Nucleus accumbens (tissue), 56 donors: ENCODE results near the gene TBC1D1.

Experiments
- DNase-seq, 56 donors: peaks; one replicate each; lab custom pipeline; 2025; lab: John Stamatoyannopoulos, UW

The TBC1D1 gene

GRCh38 chr4:38113132-38113531 lies 222.2 kb downstream of the TBC1D1 start:
- no peak for DNase-seq

- DNase-seq: no peak
Observed at GRCh38 chr4:38113551-38113950, 222.7 kb downstream of the TBC1D1 start.

GRCh38 chr4:38114386-38115150 lies 223.7 kb downstream of the TBC1D1 start:
- peak in 1 of 56 donors; percentile 7 for DNase-seq

- DNase-seq: no peak
Observed at GRCh38 chr4:38115601-38116000, 224.7 kb downstream of the TBC1D1 start.

GRCh38 chr4:38117591-38117990 lies 226.7 kb downstream of the TBC1D1 start:
- peak in 2 of 56 donors; percentile 15 for DNase-seq

GRCh38 chr4:38119668-38120385 lies 228.9 kb downstream of the TBC1D1 start:
- no peak for DNase-seq

- DNase-seq: no peak
Observed at GRCh38 chr4:38120772-38121171, 229.9 kb downstream of the TBC1D1 start.

- no peak for DNase-seq
Observed at GRCh38 chr4:38122060-38122459, 231.2 kb downstream of the TBC1D1 start.

GRCh38 chr4:38123555-38123954 lies 232.7 kb downstream of the TBC1D1 start:
- DNase-seq: no peak

GRCh38 chr4:38124961-38125360 lies 234.1 kb downstream of the TBC1D1 start:
- no peak for DNase-seq

- DNase-seq: no peak
Observed at GRCh38 chr4:38125816-38126215, 234.9 kb downstream of the TBC1D1 start.

- DNase-seq: peak in 7 of 56 donors; percentile 4 to 37 (median 13)
Observed at GRCh38 chr4:38128478-38129459, 237.9 kb downstream of the TBC1D1 start.

GRCh38 chr4:38129460-38130227 lies 238.8 kb downstream of the TBC1D1 start:
- DNase-seq: no peak

- DNase-seq: no peak
Observed at GRCh38 chr4:38130884-38131283, 240.0 kb downstream of the TBC1D1 start.

- no peak for DNase-seq
Observed at GRCh38 chr4:38131371-38132091, 240.6 kb downstream of the TBC1D1 start.

- peak in 10 of 56 donors; percentile 4 to 34 (median 16) for DNase-seq
Observed at GRCh38 chr4:38132107-38132673, 241.3 kb downstream of the TBC1D1 start.

- DNase-seq: no peak
Observed at GRCh38 chr4:38132843-38133662, 242.2 kb downstream of the TBC1D1 start.
